MG63 (cell line): Measurements from ENCODE around the gene IRS2. TPM values are rescaled to one million over a fixed set of nuclear protein-coding genes. Genes with fewer than 3 reads are reported as not detected.

Experiments used
- DNase-seq: peaks from one replicate; pipeline ENCODE4 v3.0.0-alpha.2; 2020
- H3K27me3 ChIP-seq: fragments of 250-450 bp; sonication (Bioruptor Pico); 2 replicates; pipeline ENCODE4 v1.5.1; 2020; ENCODE audit warnings: mild to moderate bottlenecking, moderate library complexity
- H3K36me3 ChIP-seq: fragments of 250-450 bp; sonication (Bioruptor Pico); 2 replicates; pipeline ENCODE4 v1.5.1; 2020; ENCODE audit warnings: mild to moderate bottlenecking, moderate library complexity
- H3K4me3 ChIP-seq: fragments of 250-450 bp; sonication (Bioruptor Pico); 2 replicates; pipeline ENCODE4 v1.5.1; 2020; ENCODE audit warnings: mild to moderate bottlenecking, moderate library complexity
- H3K9me3 ChIP-seq: fragments of 250-450 bp; sonication (Bioruptor Pico); 2 replicates; pipeline ENCODE4 v1.5.1; 2020; ENCODE audit warnings: mild to moderate bottlenecking, moderate library complexity
- total RNA-seq: library from RNA; depleted of rRNA; stranded (reverse); fragments of >200 nt; shearing (Covaris generic); gene quantifications from 2 replicates; pipeline ENCODE4 v1.2.3, GENCODE V29; 2014; ENCODE audit warnings: low replicate concordance

IRS2 gene
- total RNA-seq, 1 experiment from 2014 or later: 0.33 TPM

DNA sequence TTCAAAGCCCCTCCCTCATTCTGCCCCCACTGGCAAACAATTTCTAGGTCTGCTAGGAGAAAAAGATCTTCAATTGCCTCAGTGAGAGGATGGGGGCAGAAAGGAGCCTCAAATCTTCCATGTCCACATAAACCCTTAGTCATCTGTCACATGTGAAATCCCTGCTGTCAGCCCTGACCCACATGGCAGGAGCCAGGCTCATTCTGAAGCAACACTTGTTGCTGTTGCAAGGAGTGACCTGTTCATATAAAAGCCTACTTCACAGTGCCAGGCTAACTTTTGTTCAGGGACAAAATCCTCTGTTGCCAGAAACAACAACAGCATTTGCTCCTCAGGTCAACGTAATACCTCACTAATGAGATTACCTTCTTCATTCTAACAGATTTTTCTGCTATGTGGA, 70.5 kb downstream of the IRS2 start:
- Histone ChIP-seq H3K27me3 (no peaks in the 10 kb centered on the region), H3K9me3 (no peaks in the 10 kb centered on the region)
- no peak for DNase-seq

GRCh38 chr13:109713681-109714080, 72.7 kb downstream of the IRS2 start:
- Histone ChIP-seq H3K9me3 (no peaks in the 10 kb centered on the region), H3K36me3 (no peaks in the 10 kb centered on the region), H3K27me3 (no peaks in the 10 kb centered on the region), H3K4me3 (no peak overlapping the region)
- DNase-seq: no peak

More for the DNA sequence above, 70.5 kb downstream of the IRS2 start:
- Histone ChIP-seq H3K4me3 (no peak overlapping the region), H3K36me3 (no peaks in the 10 kb centered on the region)

- Histone ChIP-seq H3K4me3 (no peak overlapping the region), H3K27me3 (no peaks in the 10 kb centered on the region), H3K36me3 (no peaks in the 10 kb centered on the region), H3K9me3 (no peaks in the 10 kb centered on the region)
- no peak for DNase-seq
Measured at GRCh38 chr13:109712124-109712722, 74.2 kb downstream of the IRS2 start.

DNA sequence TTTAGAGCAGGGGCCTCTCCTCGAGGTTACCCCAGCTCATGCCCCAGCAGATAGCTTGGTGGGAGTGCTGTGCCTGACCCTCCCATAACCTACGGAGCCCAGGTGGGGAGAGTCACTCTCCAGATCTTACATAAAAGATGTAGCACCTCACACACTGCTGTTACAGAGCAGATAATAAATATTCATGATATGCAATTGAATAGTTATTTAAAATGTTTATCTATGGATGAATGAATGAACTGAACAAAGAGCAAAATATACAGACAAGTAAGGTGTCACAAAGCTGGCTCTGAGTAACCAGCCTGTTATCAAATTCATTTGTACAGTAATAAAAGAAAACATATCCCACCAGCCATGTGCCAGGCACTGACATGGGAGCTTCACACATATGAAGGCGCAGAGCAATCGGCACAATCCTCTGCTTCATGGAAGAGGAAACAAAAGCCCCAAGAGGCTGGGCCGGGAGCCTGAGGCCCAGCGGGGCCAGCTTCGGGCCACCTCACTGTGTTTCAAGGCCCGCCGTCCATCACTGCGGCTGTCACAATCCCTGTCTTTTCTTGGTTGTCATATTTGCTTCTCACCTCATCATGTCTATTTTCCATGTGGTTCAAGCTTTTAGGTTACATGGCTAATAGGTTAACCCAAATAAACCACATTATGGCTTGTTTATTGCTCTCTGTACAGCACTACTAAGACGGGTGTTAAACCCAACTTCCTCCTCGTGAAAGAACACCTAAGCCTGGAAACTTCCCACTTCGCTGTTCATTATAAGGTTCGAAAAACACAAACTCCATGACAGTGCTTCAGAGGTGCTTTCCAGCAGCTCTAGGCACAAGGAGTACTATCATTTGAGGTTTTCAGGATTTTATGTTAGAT, 78.4 kb downstream of the IRS2 start:
- H3K4me3 ChIP-seq: no peak overlapping the region
- no peaks in the 10 kb centered on the region for H3K36me3 ChIP-seq
- DNase-seq: no peak
- H3K9me3 ChIP-seq: no peaks in the 10 kb centered on the region
- H3K27me3 ChIP-seq: no peaks in the 10 kb centered on the region

GRCh38 chr13:109707044-109707741, 79.2 kb downstream of the IRS2 start:
- Histone ChIP-seq H3K9me3 (no peaks in the 10 kb centered on the region), H3K36me3 (no peaks in the 10 kb centered on the region), H3K27me3 (no peaks in the 10 kb centered on the region), H3K4me3 (no peak overlapping the region)
- no peak for DNase-seq

DNA sequence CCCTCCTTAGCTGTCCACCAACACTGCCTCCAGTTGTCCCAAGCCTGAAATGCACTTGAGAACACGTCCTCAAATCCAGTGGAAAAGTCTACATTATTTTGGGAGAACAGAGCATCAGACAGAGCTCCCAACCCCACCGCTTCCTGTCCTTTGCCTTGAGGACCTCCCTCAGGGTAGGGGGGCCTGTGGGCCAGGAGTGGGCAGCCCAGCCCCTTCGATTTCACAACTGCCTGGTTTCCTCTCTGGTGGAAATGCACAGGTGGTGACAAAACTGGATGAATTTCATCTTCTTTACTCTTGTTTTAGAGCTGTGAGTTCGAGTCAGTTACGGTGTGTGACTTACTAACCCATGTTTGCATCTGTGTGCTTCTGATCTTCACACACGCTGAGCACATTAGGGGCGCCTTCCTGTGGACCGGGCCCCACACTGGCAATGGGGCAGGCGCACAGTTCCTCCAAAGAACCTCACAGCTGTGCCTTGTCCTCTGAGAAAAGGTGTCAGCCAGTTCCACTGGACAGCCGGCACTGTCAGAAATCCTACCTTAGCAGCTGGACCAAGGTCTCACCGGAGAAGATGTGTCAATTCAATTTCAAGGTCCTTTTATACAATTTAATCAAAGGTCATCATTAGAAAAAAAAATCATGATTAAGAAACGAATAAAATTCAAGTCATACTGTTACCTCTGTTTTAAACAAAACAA, 80.2 kb downstream of the IRS2 start:
- no peaks in the 10 kb centered on the region for H3K27me3 ChIP-seq
- H3K36me3 ChIP-seq: no peaks in the 10 kb centered on the region
- H3K9me3 ChIP-seq: no peaks in the 10 kb centered on the region
- no peak for DNase-seq
- no peak overlapping the region for H3K4me3 ChIP-seq

DNA sequence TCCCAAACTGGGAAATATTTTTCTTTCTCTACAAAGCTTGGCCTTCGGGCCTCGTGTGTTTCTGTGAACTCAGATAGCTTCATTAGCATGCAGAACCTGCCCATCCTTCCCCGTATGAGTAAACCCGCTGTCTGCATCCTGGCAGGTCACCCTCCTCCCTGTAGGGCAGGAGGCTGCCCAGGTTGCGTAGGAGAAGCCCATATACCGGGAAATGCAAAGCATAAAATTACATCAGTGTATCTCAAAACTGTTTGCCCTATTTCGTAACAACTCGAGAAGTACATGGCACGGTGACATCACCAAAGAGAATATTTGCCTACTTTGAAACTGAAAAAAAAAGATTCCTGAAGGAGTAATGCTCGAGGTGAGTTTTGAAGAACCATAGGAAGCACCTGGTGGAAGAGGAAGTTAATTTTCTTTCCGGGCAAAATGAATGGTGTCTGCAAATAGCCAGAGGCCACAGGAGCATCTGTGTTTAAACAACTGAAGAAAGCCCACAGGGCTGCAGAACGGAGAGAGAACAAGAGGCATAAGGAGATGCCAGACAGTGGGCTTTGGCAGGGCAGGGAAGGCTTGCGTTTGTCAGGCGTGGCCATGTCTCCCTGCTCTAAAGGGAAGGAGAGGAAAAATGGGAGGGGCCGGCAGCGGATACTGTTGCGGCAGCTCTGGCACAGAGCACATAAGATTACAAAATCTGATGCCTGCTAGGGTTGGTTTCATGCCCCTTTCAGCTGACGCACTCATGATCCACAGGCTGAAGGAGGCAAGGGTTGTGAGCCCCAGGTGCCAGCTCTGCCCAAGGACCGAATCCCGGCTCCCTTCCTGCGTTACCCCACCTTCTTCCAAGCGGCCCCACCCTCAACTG, 81.4 kb downstream of the IRS2 start:
- Histone ChIP-seq H3K36me3 (no peaks in the 10 kb centered on the region), H3K9me3 (no peaks in the 10 kb centered on the region), H3K4me3 (no peak overlapping the region), H3K27me3 (no peaks in the 10 kb centered on the region)
- peak; percentile 23 for DNase-seq

DNA sequence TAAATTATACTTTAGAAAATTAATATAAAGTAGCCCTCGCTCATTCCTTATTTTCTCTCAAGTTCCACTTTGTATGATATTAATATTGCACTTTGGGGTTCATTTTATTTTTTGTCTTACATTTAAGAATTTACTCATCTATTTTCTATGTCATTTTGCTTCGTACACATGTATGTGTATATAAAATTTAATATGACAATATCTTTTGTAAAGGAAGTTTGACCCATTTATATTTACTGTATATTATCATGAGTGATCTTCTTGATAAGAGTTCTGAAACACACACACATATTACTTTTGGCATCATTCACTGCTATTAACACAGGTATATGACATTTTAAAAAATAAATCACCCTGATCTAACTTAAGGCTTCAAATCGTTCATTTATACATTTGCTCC, 83.1 kb downstream of the IRS2 start:
- no peak for DNase-seq
- no peaks in the 10 kb centered on the region for H3K36me3 ChIP-seq
- no peaks in the 10 kb centered on the region for H3K9me3 ChIP-seq
- no peaks in the 10 kb centered on the region for H3K27me3 ChIP-seq
- no peak overlapping the region for H3K4me3 ChIP-seq
